Heart left ventricle (tissue), 16 donors: ENCODE data around the gene FNDC3B. TPM values are rescaled to one million over a fixed set of nuclear protein-coding genes. Genes with fewer than 3 reads are reported as not detected.

Experiments used
- ATAC-seq, 4 donors: fragments of 200-7000 bp; cut with Tn5 transposase; one replicate each; pipeline ENCODE4 v1.9.1; 2020 to 2022; ENCODE audit warnings: moderate library complexity in 4 of 4, mild to moderate bottlenecking in 3 of 4, moderate number of reproducible peaks in 1 of 4
- DNase-seq, 5 donors: peaks; one replicate each; pipeline ENCODE4 v3.0.0-alpha.2; 2020
- H3K27ac ChIP-seq, 12 donors: fragments of 200-600 bp; sonication (generic) in 4 of 12; one replicate each; pipeline versions ENCODE4 v1.5.0 to v1.8.0; 2016 to 2022; ENCODE audit warnings: mild to moderate bottlenecking in 2 of 12
- H3K27me3 ChIP-seq, 9 donors: fragments of 200-600 bp; sonication (generic) in 2 of 9; one replicate each; pipeline versions ENCODE4 v1.5.1 to v1.8.0; 2016 to 2022; ENCODE audit warnings: mild to moderate bottlenecking in 3 of 9
- H3K36me3 ChIP-seq, 9 donors: fragments of 200-600 bp; sonication (generic) in 2 of 9; one replicate each; pipeline versions ENCODE4 v1.5.0 to v1.8.0; 2018 to 2022; ENCODE audit warnings: mild to moderate bottlenecking in 2 of 9
- H3K4me1 ChIP-seq, 12 donors: fragments of 200-600 bp; sonication (generic) in 4 of 12; one replicate each; pipeline versions ENCODE4 v1.5.0 to v1.8.0; 2016 to 2022; ENCODE audit warnings: mild to moderate bottlenecking in 3 of 12
- H3K4me3 ChIP-seq, 12 donors: fragments of 200-600 bp; sonication (generic) in 4 of 12; one replicate each; pipeline versions ENCODE4 v1.5.0 to v1.8.0; 2017 to 2022; ENCODE audit warnings: mild to moderate bottlenecking in 9 of 12, moderate library complexity in 4 of 12
- H3K9me3 ChIP-seq, 12 donors: fragments of 200-600 bp; sonication (generic) in 4 of 12; one replicate each; pipeline versions ENCODE4 v1.5.0 to v1.8.0; 2016 to 2022; ENCODE audit warnings: mild to moderate bottlenecking in 1 of 12
- POLR2A ChIP-seq, 2 donors: fragments of 450-650 bp; IDR thresholded peaks; one replicate each; pipeline ENCODE4 v1.6.1; 2017; ENCODE audit warnings: antibody characterized with exemption in 2 of 2, mild to moderate bottlenecking in 2 of 2, moderate library complexity in 2 of 2
- WGBS, 4 donors: extraction: QIAGEN DNeasy Blood & Tissue Kit in 2 of 4; methylation state at CpG; one replicate each; pipeline versions ENCODE4 v1.1.5 to v1.1.7; 2013 to 2018; 5-methylcytosine and 5-hydroxymethylcytosine counted together
- intact Hi-C, 10 donors: fragments of 100-400 bp; cut with DNase I; formaldehyde crosslinking; loops; one replicate each; pipeline versions ENCODE4 v1.11.1 to v1.14.2; 2022
- polyA plus RNA-seq, 2 donors: library from polyadenylated mRNA; stranded (reverse); fragments of 200-250 nt; gene quantifications; one replicate each; pipeline ENCODE4 v1.2.3, GENCODE V29; 2013
- total RNA-seq, 9 donors: library from RNA; depleted of rRNA in 2 of 9; stranded (reverse); fragments of >200 nt in 2 of 9; fragmentation: NEBNext Ultra II Directional in 3 of 9; extraction: Animal tissue kit (Norgen Biotek cat#: 25700) in 3 of 9; gene quantifications; one replicate each; pipeline versions ENCODE4 v1.1.0 to v1.2.4, GENCODE V29; 2016 to 2023
- TF ChIP-seq, protein P1 (sequence below), 12 donors: fragments of 200-600 bp; sonication (generic) in 4 of 12; IDR thresholded peaks; one replicate each; pipeline versions ENCODE4 v1.5.0 to v1.8.0; 2018 to 2022; ENCODE audit warnings: antibody characterized with exemption in 12 of 12, mild to moderate bottlenecking in 5 of 12
- donor health status: ischemic (EF 13 %, LVEDD 7.1; RV severe dilation, severe dysfunction).
- donor health status: healthy with polysubstance abuse.
- donor health status: DM: no; HTN: yes; CAD: no.
- donor health status: DM: no; HTN: no; CAD: no.
- donor health status: ischemic (EF 25% LVEDD 6.9; RV normal size, moderate dysfunction).
- donor health status: ischemic (EF 25% LVEDD 5.7; RV mildly dilated, moderate dysfunction).
- donor health status: healthy.
- donor health status: DM: yes; HTN: yes; CAD: no.
- donor health status: ischemic (EF 35%, LVEDD 5.7; RV mildly dilated, moderate dysfunction).
- donor health status: nonischemic (EF 11% LVEDD 7.7; RV severe dilation, severe dysfunction).
- donor health status: DM: yes; HTN: yes; CAD: no.
- donor health status: PGD.
- donor health status: ischemic (EF 29% LVEDD 5.4; RV normal size, mild dysfunction).
- donor health status: nonischemic (EF 23%, LVEDD 6.1; RV moderate dilation, normal function).

Gene FNDC3B
- total and polyA plus RNA-seq, 11 donors, result 9.4 to 113 (median 68.2) TPM

DNA sequence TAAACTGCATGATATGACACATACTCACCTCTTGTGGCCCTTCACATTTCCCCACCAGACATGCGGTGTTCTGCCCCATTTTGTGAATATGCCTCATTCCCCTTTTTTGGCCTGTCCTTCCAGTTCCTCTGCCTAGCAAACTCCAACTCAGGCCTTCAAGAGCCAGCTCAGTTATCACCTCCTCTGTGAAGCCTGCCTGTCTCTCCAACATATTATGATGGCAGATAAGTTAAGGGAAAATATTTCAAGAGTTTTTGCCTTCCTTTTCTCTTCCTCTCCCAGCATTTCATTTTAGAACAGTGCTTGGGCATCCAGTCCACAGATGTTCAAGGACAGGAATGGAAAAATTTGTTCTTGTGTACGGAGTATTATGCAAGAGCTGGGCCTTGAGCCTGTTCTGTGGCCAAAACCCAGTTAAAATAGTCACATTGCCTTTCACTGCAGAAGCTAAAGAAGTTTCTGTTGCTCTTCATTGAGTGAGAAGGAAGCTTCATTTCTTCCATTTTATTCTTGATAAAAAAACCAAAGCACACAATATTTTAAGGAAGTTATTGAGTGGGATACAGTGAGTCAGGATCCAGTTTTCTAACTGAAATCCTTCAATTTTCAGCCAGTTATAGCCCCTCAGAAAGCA lies 216.8 kb downstream of the FNDC3B start:
- no peak overlapping the region for H3K4me3 ChIP-seq
- TF ChIP-seq POLR2A (IDR thresholded peaks at IDR 0.05), result no peak
- TF ChIP-seq, protein P1, sequence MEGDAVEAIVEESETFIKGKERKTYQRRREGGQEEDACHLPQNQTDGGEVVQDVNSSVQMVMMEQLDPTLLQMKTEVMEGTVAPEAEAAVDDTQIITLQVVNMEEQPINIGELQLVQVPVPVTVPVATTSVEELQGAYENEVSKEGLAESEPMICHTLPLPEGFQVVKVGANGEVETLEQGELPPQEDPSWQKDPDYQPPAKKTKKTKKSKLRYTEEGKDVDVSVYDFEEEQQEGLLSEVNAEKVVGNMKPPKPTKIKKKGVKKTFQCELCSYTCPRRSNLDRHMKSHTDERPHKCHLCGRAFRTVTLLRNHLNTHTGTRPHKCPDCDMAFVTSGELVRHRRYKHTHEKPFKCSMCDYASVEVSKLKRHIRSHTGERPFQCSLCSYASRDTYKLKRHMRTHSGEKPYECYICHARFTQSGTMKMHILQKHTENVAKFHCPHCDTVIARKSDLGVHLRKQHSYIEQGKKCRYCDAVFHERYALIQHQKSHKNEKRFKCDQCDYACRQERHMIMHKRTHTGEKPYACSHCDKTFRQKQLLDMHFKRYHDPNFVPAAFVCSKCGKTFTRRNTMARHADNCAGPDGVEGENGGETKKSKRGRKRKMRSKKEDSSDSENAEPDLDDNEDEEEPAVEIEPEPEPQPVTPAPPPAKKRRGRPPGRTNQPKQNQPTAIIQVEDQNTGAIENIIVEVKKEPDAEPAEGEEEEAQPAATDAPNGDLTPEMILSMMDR (IDR thresholded peaks at IDR 0.05), result no peak
- ATAC-seq (peak; percentile 67 to 84 (median 78)), DNase-seq (peak in 3 of 5 donors; percentile 35 to 44 (median 42))
- no peaks in the 10 kb centered on the region for H3K9me3 ChIP-seq
- H3K27me3 ChIP-seq, result no peaks in the 10 kb centered on the region
- peak overlapping the region; percentile 27 to 84 (median 74) for H3K27ac ChIP-seq
- WGBS, 4 donors, result 50 to 66% (median 60%) methylated on average over 2 of the region's 2 CpGs
- peaks cover 7 to 68% (median 52%) of the 10 kb centered on the region in 12 donors for H3K4me1 ChIP-seq
- intact Hi-C loops, result loop anchor here in 2 of 10 donors (5.0 kb wide), 2 partner anchors 44 to 54 kb away; no protein-coding TSS in a partner anchor
- peaks cover 0 to 42% (median 24%) of the 10 kb centered on the region in 9 donors for H3K36me3 ChIP-seq

DNA sequence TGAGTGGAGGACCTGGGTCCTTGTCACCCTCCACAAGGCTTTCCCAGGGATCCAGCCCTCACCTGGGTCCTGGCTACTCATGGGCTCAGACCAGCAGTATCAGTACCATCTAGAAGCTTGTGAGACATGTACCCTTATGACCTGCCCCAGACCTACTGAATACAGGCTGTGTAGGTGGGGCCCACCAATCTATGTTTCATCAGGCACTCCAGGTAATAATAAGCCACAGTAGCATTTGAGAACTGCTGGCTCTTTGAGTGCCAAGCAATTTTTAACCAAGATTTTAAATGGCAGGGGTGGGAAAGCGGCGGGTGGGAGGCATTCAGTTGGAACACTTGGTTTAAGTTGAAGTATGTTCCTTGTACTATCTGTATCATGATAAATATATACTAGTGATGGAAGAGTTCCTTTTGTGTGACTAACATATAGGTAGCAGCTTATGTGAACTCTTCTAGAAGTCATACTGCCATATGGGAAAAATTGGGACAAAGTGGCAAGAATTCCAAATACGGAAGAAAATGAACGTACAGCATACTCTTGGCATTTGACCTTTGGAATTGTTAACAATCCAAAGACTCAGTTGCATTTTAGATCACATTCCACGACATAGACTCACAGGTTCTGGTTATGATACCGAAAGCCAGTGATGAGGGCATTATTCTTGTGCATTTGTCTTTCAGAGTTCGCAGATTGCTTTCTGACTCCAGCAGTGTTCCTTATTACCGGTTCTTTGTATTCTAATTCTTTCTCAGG lies 218.4 kb downstream of the FNDC3B start:
- ATAC-seq, result no peak
- no peaks in the 10 kb centered on the region for H3K27me3 ChIP-seq
- TF ChIP-seq, protein P1 (IDR thresholded peaks at IDR 0.05), result no peak
- TF ChIP-seq POLR2A (IDR thresholded peaks at IDR 0.05), result no peak

DNA sequence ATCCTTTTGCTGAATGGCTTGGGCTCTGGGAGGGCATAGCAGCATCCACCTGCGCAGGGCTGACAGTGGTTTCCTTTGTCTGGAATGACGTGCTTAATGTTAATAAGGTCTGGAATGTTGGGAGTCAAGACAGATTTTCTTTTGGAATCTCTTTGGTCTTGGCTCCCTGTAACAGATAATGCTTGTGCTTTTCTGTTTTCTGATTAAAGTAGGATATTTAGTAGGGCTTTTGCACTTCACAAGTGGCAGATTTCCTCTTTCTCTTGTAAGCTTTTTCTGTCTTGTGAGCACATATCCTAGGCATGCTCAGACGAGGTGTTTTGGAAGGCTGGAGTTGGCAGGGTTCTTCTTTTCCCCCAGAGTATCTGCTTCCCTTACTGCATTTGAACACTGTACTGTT lies 219.2 kb downstream of the FNDC3B start:
- TF ChIP-seq, protein P1 (IDR thresholded peaks at IDR 0.05), result no peak
- no peak for TF ChIP-seq POLR2A (IDR thresholded peaks at IDR 0.05)
- Histone ChIP-seq H3K36me3 (peaks cover 0 to 21% (median 2%) of the 10 kb centered on the region in 9 donors), H3K27me3 (no peaks in the 10 kb centered on the region), H3K4me3 (no peak overlapping the region), H3K9me3 (no peaks in the 10 kb centered on the region), H3K27ac (peak overlapping the region; percentile 56 to 88 (median 76)), H3K4me1 (peaks cover 7 to 88% (median 72%) of the 10 kb centered on the region in 12 donors)
- intact Hi-C loops, result loop anchor here in 2 of 10 donors (5.0 kb wide), 2 partner anchors 46 to 56 kb away; no protein-coding TSS in a partner anchor
- ATAC-seq, result peak; percentile 53 to 79 (median 61)
- 24 to 35% (median 32%) methylated on average over 3 of the region's 3 CpGs for WGBS, 4 donors
- DNase-seq, result peak in 3 of 5 donors; percentile 45 to 55 (median 48)

More for the DNA sequence above, 218.4 kb downstream of the FNDC3B start:
- no peak overlapping the region for H3K4me3 ChIP-seq
- intact Hi-C loops, result loop anchor here in 2 of 10 donors (5.0 kb wide), 2 partner anchors 46 to 56 kb away; no protein-coding TSS in a partner anchor
- peak overlapping the region; percentile 56 to 88 (median 76) for H3K27ac ChIP-seq
- no peak for DNase-seq
- WGBS, 4 donors, result 91 to 95% (median 94%) methylated on average over 8 of the region's 8 CpGs
- peaks cover 7 to 83% (median 64%) of the 10 kb centered on the region in 12 donors for H3K4me1 ChIP-seq
- H3K9me3 ChIP-seq, result no peaks in the 10 kb centered on the region
- peaks cover 0 to 27% (median 10%) of the 10 kb centered on the region in 9 donors for H3K36me3 ChIP-seq
